H1 (cell line): ENCODE measurements around the gene APOL3. TPM values are rescaled to one million over a fixed set of nuclear protein-coding genes. Genes with fewer than 3 reads are reported as not detected.

Source experiments
- CTCF ChIA-PET: fragments of 300-600 bp; sonication (Branson Sonifier 250); formaldehyde crosslinking; loops from one replicate; lab custom pipeline; 2021; ENCODE audit not compliant: partially characterized antibody; lab: Charles Lee
- POLR2A ChIA-PET: fragments of 300-600 bp; sonication (Branson Sonifier 250); formaldehyde crosslinking; loops from one replicate; lab custom pipeline; 2021; ENCODE audit warnings: inconsistent platforms; ENCODE audit not compliant: partially characterized antibody; lab: Charles Lee
- DNase-seq, 2 experiments: peaks; one replicate each; pipeline versions ENCODE4 v3.0.0 to v3.0.0-alpha.2; 2010 to 2022; ENCODE audit warnings: low spot score in 2 of 2, low read depth in 1 of 2, mixed read lengths in 1 of 2
- FAIRE-seq: peaks from 2 replicates; lab custom pipeline; 2011; peaks lifted over from hg19 to GRCh38; lab: Jason Lieb, UNC
- H2AFZ ChIP-seq: 2 replicates; pipeline ENCODE4 v1.8.1; 2012; ENCODE audit warnings: low read length, inconsistent platforms
- H2AK5ac ChIP-seq: 2 replicates; pipeline ENCODE4 v1.6.1; 2013; ENCODE audit warnings: low read depth, low read length
- H2BK120ac ChIP-seq: replicated peaks from 2 replicates; pipeline ENCODE3; 2013; ENCODE audit warnings: low read depth, low read length, inconsistent platforms
- H2BK12ac ChIP-seq: 2 replicates; pipeline ENCODE4 v1.6.1; 2013; ENCODE audit warnings: low read depth, low read length
- H2BK15ac ChIP-seq: 2 replicates; pipeline ENCODE4 v1.6.1; 2013; ENCODE audit warnings: low read length
- H2BK20ac ChIP-seq: 2 replicates; pipeline ENCODE4 v1.6.1; 2013; ENCODE audit warnings: low read length
- H2BK5ac ChIP-seq: 2 replicates; pipeline ENCODE4 v1.6.1; 2013; ENCODE audit warnings: low read depth, low read length
- H3K14ac ChIP-seq: 2 replicates; pipeline ENCODE4 v1.6.1; 2013; ENCODE audit warnings: inconsistent platforms; ENCODE audit not compliant: insufficient read length
- H3K18ac ChIP-seq: 2 replicates; pipeline ENCODE4 v1.6.1; 2013; ENCODE audit warnings: low read length; ENCODE audit errors: extremely low read depth
- H3K23ac ChIP-seq: 2 replicates; pipeline ENCODE4 v1.6.1; 2013; ENCODE audit warnings: inconsistent platforms; ENCODE audit not compliant: insufficient read length
- H3K23me2 ChIP-seq: 2 replicates; pipeline ENCODE4 v1.6.1; 2013; ENCODE audit warnings: low read depth, low read length
- H3K27ac ChIP-seq: 2 replicates; pipeline ENCODE4 v1.6.1; 2011; ENCODE audit warnings: low read depth, low read length, inconsistent platforms
- H3K27me3 ChIP-seq, 4 experiments: replicated peaks in 1 of 4; 1 replicate in 1 of 4; 2 replicates in 3 of 4; pipeline versions ENCODE4 v1.6.1 to v1.8.1; 2011 to 2013; ENCODE audit warnings: low read length in 3 of 4, mild to moderate bottlenecking in 3 of 4, inconsistent platforms in 2 of 4, mixed read lengths in 2 of 4, moderate library complexity in 1 of 4; ENCODE audit not compliant: control insufficient read depth in 3 of 4, insufficient read depth in 3 of 4; ENCODE audit errors: extremely low read depth in 1 of 4
- H3K36me3 ChIP-seq, 4 experiments: 2 replicates each; pipeline versions ENCODE4 v1.6.1 to v1.8.1; 2011 to 2013; ENCODE audit warnings: mild to moderate bottlenecking in 4 of 4, low read length in 3 of 4, moderate library complexity in 2 of 4, control low read depth in 1 of 4, inconsistent platforms in 1 of 4; ENCODE audit not compliant: insufficient read depth in 4 of 4, control insufficient read depth in 2 of 4
- H3K4ac ChIP-seq: replicated peaks from 2 replicates; pipeline ENCODE3; 2013; ENCODE audit warnings: low read length, low read depth, mixed read lengths, inconsistent platforms; ENCODE audit not compliant: insufficient read length
- H3K4me1 ChIP-seq, 4 experiments: replicated peaks in 1 of 4; 1 replicate in 1 of 4; 2 replicates in 3 of 4; pipeline versions ENCODE4 v1.6.1 to v1.8.1; 2011 to 2013; ENCODE audit warnings: low read length in 3 of 4, inconsistent platforms in 2 of 4, mixed read lengths in 1 of 4; ENCODE audit not compliant: insufficient read depth in 4 of 4, control insufficient read depth in 3 of 4
- H3K4me2 ChIP-seq, 2 experiments: 2 replicates each; pipeline versions ENCODE4 v1.6.1 to v1.8.1; 2011 to 2013; ENCODE audit warnings: low read depth in 2 of 2, low read length in 2 of 2, control low read depth in 1 of 2, inconsistent platforms in 1 of 2, mild to moderate bottlenecking in 1 of 2; ENCODE audit not compliant: insufficient read depth in 1 of 2
- H3K4me3 ChIP-seq, 4 experiments: fragments of 200-600, 300-600 bp in 1 of 4; sonication (generic), shearing (Covaris generic), sonication (Bioruptor Twin) in 1 of 4; 2 replicates each; pipeline versions ENCODE4 v1.5.1 to v1.8.1; 2011 to 2016; ENCODE audit warnings: low read length in 4 of 4, low read depth in 3 of 4, control low read depth in 2 of 4, inconsistent platforms in 2 of 4, mild to moderate bottlenecking in 2 of 4, mixed read lengths in 1 of 4, moderate library complexity in 1 of 4; ENCODE audit not compliant: insufficient read depth in 2 of 4; ENCODE audit errors: extremely low read depth in 1 of 4
- H3K56ac ChIP-seq: replicated peaks from 2 replicates; pipeline ENCODE3; 2013; ENCODE audit warnings: low read depth, mild to moderate bottlenecking, mixed read lengths, low read length, inconsistent platforms; ENCODE audit not compliant: insufficient read length
- H3K79me1 ChIP-seq: 2 replicates; pipeline ENCODE4 v1.6.1; 2013; ENCODE audit warnings: low read depth, low read length, control low read depth
- H3K79me2 ChIP-seq, 2 experiments: 2 replicates each; pipeline versions ENCODE4 v1.6.1 to v1.8.1; 2012 to 2013; ENCODE audit warnings: low read length in 2 of 2, mild to moderate bottlenecking in 2 of 2, inconsistent platforms in 1 of 2; ENCODE audit not compliant: insufficient read depth in 2 of 2, control insufficient read depth in 1 of 2
- H3K9ac ChIP-seq, 4 experiments: replicated peaks in 1 of 4; 1 replicate in 1 of 4; 2 replicates in 3 of 4; pipeline versions ENCODE4 v1.6.1 to v1.8.1; 2011 to 2013; ENCODE audit warnings: low read depth in 3 of 4, low read length in 3 of 4, control low read depth in 2 of 4, mild to moderate bottlenecking in 2 of 4, moderate library complexity in 2 of 4, inconsistent platforms in 1 of 4; ENCODE audit errors: extremely low read depth in 1 of 4
- H3K9me3 ChIP-seq, 2 experiments: 2 replicates each; pipeline versions ENCODE4 v1.6.1 to v1.8.1; 2012 to 2013; ENCODE audit warnings: mild to moderate bottlenecking in 2 of 2, moderate library complexity in 2 of 2, control low read depth in 1 of 2, inconsistent platforms in 1 of 2, low read depth in 1 of 2, low read length in 1 of 2, mixed read lengths in 1 of 2; ENCODE audit not compliant: insufficient read depth in 2 of 2
- H4K20me1 ChIP-seq, 2 experiments: replicated peaks in 1 of 2; 2 replicates each; pipeline versions ENCODE3 to v1.8.1; 2011 to 2013; ENCODE audit warnings: inconsistent platforms in 2 of 2, low read length in 2 of 2, mild to moderate bottlenecking in 1 of 2; ENCODE audit not compliant: insufficient read depth in 2 of 2, control insufficient read depth in 1 of 2
- H4K5ac ChIP-seq: 2 replicates; pipeline ENCODE4 v1.6.1; 2013; ENCODE audit warnings: low read length, low read depth, mixed read lengths, inconsistent platforms; ENCODE audit not compliant: insufficient read length
- H4K8ac ChIP-seq: 2 replicates; pipeline ENCODE4 v1.8.0; 2013; ENCODE audit warnings: mild to moderate bottlenecking, moderate library complexity, low read length, inconsistent platforms; ENCODE audit not compliant: insufficient read depth; ENCODE audit errors: extremely low read depth
- H4K91ac ChIP-seq: replicated peaks from 2 replicates; pipeline ENCODE3; 2013; ENCODE audit warnings: low read length, mixed read lengths, inconsistent platforms; ENCODE audit not compliant: insufficient read length
- ASH2L ChIP-seq: fragments of 200-600, 300-600 bp; sonication (generic); IDR thresholded peaks from one replicate; pipeline ENCODE4 v1.7.1; 2017; ENCODE audit warnings: low read length
- ATF3 ChIP-seq: IDR thresholded peaks from 2 replicates; pipeline ENCODE4 v1.6.1; 2011; ENCODE audit warnings: low read depth, mild to moderate bottlenecking, low read length; ENCODE audit not compliant: insufficient read depth
- CBX5 ChIP-seq: fragments of 300-800, 300-1000 bp; sonication (generic); IDR thresholded peaks from 2 replicates; pipeline ENCODE4 v1.7.1; 2016; ENCODE audit warnings: antibody characterized with exemption, low read length, low read depth
- EZH2 ChIP-seq: fragments of 200-600 bp; sonication (generic); IDR thresholded peaks from 2 replicates; pipeline ENCODE4 v1.7.1; 2012; ENCODE audit warnings: low read depth, mild to moderate bottlenecking, moderate library complexity, low read length, inconsistent platforms; ENCODE audit not compliant: severe bottlenecking
- HDAC2 ChIP-seq, 2 experiments: fragments of 300-600 bp in 1 of 2; sonication (generic) in 1 of 2; IDR thresholded peaks; 2 replicates each; pipeline ENCODE4 v1.6.1; 2011 to 2012; ENCODE audit warnings: low read depth in 2 of 2, low read length in 2 of 2, mild to moderate bottlenecking in 2 of 2, moderate library complexity in 2 of 2, borderline replicate concordance in 1 of 2, inconsistent platforms in 1 of 2
- POLR2A ChIP-seq, 2 experiments: IDR thresholded peaks; 1 replicate in 1 of 2; 2 replicates in 1 of 2; pipeline ENCODE4 v1.6.1; 2011; ENCODE audit warnings: low read depth in 2 of 2, low read length in 2 of 2, mild to moderate bottlenecking in 2 of 2; ENCODE audit errors: control extremely low read depth in 1 of 2
- POLR2AphosphoS5 ChIP-seq: IDR thresholded peaks from 2 replicates; pipeline ENCODE4 v1.6.1; 2011; ENCODE audit warnings: low read depth, low read length
- RFX5 ChIP-seq: IDR thresholded peaks from 2 replicates; pipeline ENCODE4 v1.6.1; 2011; ENCODE audit warnings: low read depth, low read length, improper control_type of control experiment, borderline replicate concordance
- SRF ChIP-seq: IDR thresholded peaks from 2 replicates; pipeline ENCODE4 v1.6.1; 2011; ENCODE audit warnings: mild to moderate bottlenecking, low read depth, low read length, moderate library complexity
- TCF12 ChIP-seq: IDR thresholded peaks from 2 replicates; pipeline ENCODE4 v1.6.1; 2011; ENCODE audit warnings: low read depth, mild to moderate bottlenecking, low read length
- ZNF274 ChIP-seq: IDR thresholded peaks from 2 replicates; pipeline ENCODE4 v1.7.0; 2012; ENCODE audit warnings: low read length, borderline replicate concordance; ENCODE audit errors: extremely low read depth
- WGBS, 2 experiments: shearing (Covaris generic) in 1 of 2; methylation state at CpG; one replicate each; pipeline versions ENCODE4 v1.1.6 to v1.1.7; 2013 to 2015; ENCODE audit warnings: low lambda C conversion rate in 2 of 2, mixed read lengths in 2 of 2, inconsistent platforms in 1 of 2, low coverage in 1 of 2, missing lambda C conversion rate in 1 of 2; ENCODE audit not compliant: insufficient replicate concordance in 2 of 2, insufficient coverage in 1 of 2, insufficient read length in 1 of 2; ENCODE audit errors: extremely low coverage in 1 of 2, missing lambda C conversion rate in 1 of 2; 5-methylcytosine and 5-hydroxymethylcytosine counted together
- long read RNA-seq, 2 experiments: library from RNA in 1 of 2; library from capped mRNA in 1 of 2; stranded (forward); transcript quantifications; one replicate each; pipeline ENCODE4 v2.0.0, GENCODE V29; 2021; ENCODE audit warnings: inconsistent platforms in 1 of 2
- polyA minus RNA-seq, 3 experiments: library from RNA; depleted of rRNA, polyadenylated mRNA; stranded (reverse); fragments of >200 nt; gene quantifications; 1 replicate in 2 of 3; 2 replicates in 1 of 3; pipeline ENCODE4 v1.2.3, GENCODE V29; 2011
- polyA plus RNA-seq, 7 experiments: library from polyadenylated mRNA; depleted of rRNA in 3 of 7; stranded (reverse) in 5 of 7; unstranded in 2 of 7; fragments of >200 nt in 5 of 7; fragments of 200-250 nt in 2 of 7; gene quantifications; 1 replicate in 5 of 7; 2 replicates in 1 of 7; 4 replicates in 1 of 7; pipeline versions ENCODE4 v1.2.1 to v1.2.3, GENCODE V29; 2011 to 2013; ENCODE audit warnings: missing spikeins in 2 of 7, mixed read lengths in 2 of 7
- total RNA-seq: library from RNA; stranded (reverse); fragmentation: NEBNext Ultra II Directional; extraction: Animal tissue kit (Norgen Biotek cat#: 25700); gene quantifications from 2 replicates; pipeline ENCODE4 v1.2.1, GENCODE V29; 2021

Gene APOL3
- total RNA-seq: not detected in 2 replicates
- 0.11 and 0.12 TPM in 2 replicates for polyA plus RNA-seq (2011; rRNA removed)
- polyA plus RNA-seq (2011; cell fraction: cytosol; rRNA removed): 0.04 TPM
- 0.19 TPM for polyA plus RNA-seq (2011; cell fraction: nucleus; rRNA removed)
- polyA plus RNA-seq (2012, experiment 1 of 2): 0.11 to 0.28 TPM (median 0.25 TPM) in 3 of 4 replicates, not detected in the other
- polyA plus RNA-seq (2012, experiment 2 of 2): not detected
- polyA plus RNA-seq (2013, experiment 1 of 2): 0.10 TPM
- polyA plus RNA-seq (2013, experiment 2 of 2): 0.09 TPM
- 0.15 TPM in 1 of 2 replicates, not detected in the other for polyA minus RNA-seq (2011; rRNA and poly(A)+ RNA removed)
- not detected for polyA minus RNA-seq (2011; cell fraction: cytosol; rRNA and poly(A)+ RNA removed)
- polyA minus RNA-seq (2011; cell fraction: nucleus; rRNA and poly(A)+ RNA removed): not detected
- long read RNA-seq, experiment 1, partial matches to known transcripts: 0 of 1 reads
- long read RNA-seq, experiment 1, other reads (novel, unspliced or antisense): 1 of 1 reads
- long read RNA-seq, experiment 2: 0 reads

GRCh38 chr22:36160499-36160942 lies at the start of gene APOL3:
Gene APOL3 (minus strand): TSS chr22:36160755. CDS start chr22:36149055, 11,700 bp downstream.
- Histone ChIP-seq H3K4me1 (peaks cover 0 to 10% (median 8%) of the 10 kb centered on the region in 4 experiments; a peak in 6 of 7 replicates), H4K5ac (no peak within 1 kb of the TSS), H3K4ac (no peak within 1 kb of the TSS), H3K4me3 (no peak within 1 kb of the TSS), H3K27ac (no peak within 1 kb of the TSS), H2AK5ac (no peak within 1 kb of the TSS), H3K9ac (no peak within 1 kb of the TSS), H3K36me3 (no peaks in the 10 kb centered on the region), H2BK5ac (no peak within 1 kb of the TSS), H2AFZ (no peak within 1 kb of the TSS), H3K18ac (no peak within 1 kb of the TSS), H4K20me1 (no peaks in the 10 kb centered on the region), H3K27me3 (no peaks in the 10 kb centered on the region), H3K23me2 (0 out of 2 replicates have a peak, but pooled peaks cover 3% of the 10 kb centered on the region), H2BK20ac (no peak within 1 kb of the TSS), H3K23ac (no peak within 1 kb of the TSS), H4K8ac (peak within 1 kb of the TSS; percentile 16; the same call in 1 of the 2 replicates), H3K56ac (no peak within 1 kb of the TSS), H3K14ac (no peak within 1 kb of the TSS), H3K9me3 (no peaks in the 10 kb centered on the region), H4K91ac (no peak within 1 kb of the TSS), H3K79me2 (no peaks in the 10 kb centered on the region), H2BK120ac (no peak within 1 kb of the TSS), H3K79me1 (no peaks in the 10 kb centered on the region), H2BK15ac (peak within 1 kb of the TSS; percentile 95; the same call in 1 of the 2 replicates), H2BK12ac (no peak within 1 kb of the TSS), H3K4me2 (no peak within 1 kb of the TSS)
- FAIRE-seq (no peak), DNase-seq (no peak)
- 93% methylated on average over 3 of the region's 3 CpGs; no CpG with 5 or more reads in 1 of the 2 experiments for WGBS, 2 experiments
- ChIA-PET POLR2A (interaction anchor here (0.8 kb wide), 1 partner anchor 19 kb away, joined by 3 read pairs; no protein-coding TSS in a partner anchor), CTCF (interaction anchor here (0.6 to 3.4 kb wide), 4 partner anchors 12 to 726 kb away, joined by 3 to 30 read pairs (median 4); no protein-coding TSS in a partner anchor)
- TF ChIP-seq SRF: no peak
- no peak for TF ChIP-seq TCF12
- no peak for TF ChIP-seq HDAC2 (IDR thresholded peaks at IDR 0.05; ENCODE audit: borderline replicate concordance in 1 of 2, low read depth in 2 of 2, low read length in 2 of 2)
- TF ChIP-seq CBX5: no peak
- TF ChIP-seq ATF3: no peak
- TF ChIP-seq POLR2A (IDR thresholded peaks at IDR 0.05; ENCODE audit: control extremely low read depth in 1 of 2, low read depth in 2 of 2, low read length in 2 of 2): no peak
- TF ChIP-seq EZH2: no peak
- TF ChIP-seq POLR2AphosphoS5: no peak
- TF ChIP-seq RFX5: no peak
- TF ChIP-seq ZNF274: no peak
- TF ChIP-seq ASH2L: no peak
